G401.6 (cell line): Measurements from ENCODE around the gene CAMK2D.
"Not testable (repeated sequence)": the region's sequence is repeated elsewhere in the genome, so short reads cannot be mapped to it uniquely, and the experiment has no call there.

ENCODE experiments used
- FAIRE-seq: peaks from 2 replicates; lab custom pipeline; 2012; peaks lifted over from hg19 to GRCh38; lab: Jason Lieb, UNC

Gene CAMK2D

GRCh38 chr4:113730467-113731216, 30.9 kb downstream of the CAMK2D start:
- FAIRE-seq = no peak

- no peak for FAIRE-seq
These were observed 33.7 kb downstream of the CAMK2D start for GRCh38 chr4:113727802-113728201.

- no peak for FAIRE-seq
These were observed 35.6 kb downstream of the CAMK2D start for GRCh38 chr4:113725963-113726362.

GRCh38 chr4:113718252-113718651, 43.3 kb downstream of the CAMK2D start:
- no peak for FAIRE-seq

- FAIRE-seq = no peak
These were observed 49.5 kb downstream of the CAMK2D start for GRCh38 chr4:113711883-113712662.

- no peak for FAIRE-seq
These were observed 53.3 kb downstream of the CAMK2D start for GRCh38 chr4:113708250-113708649.

GRCh38 chr4:113707048-113707447, 54.5 kb downstream of the CAMK2D start:
- FAIRE-seq = no peak

GRCh38 chr4:113705097-113705496, 56.4 kb downstream of the CAMK2D start:
- FAIRE-seq = not testable (repeated sequence)

- FAIRE-seq = not testable (repeated sequence)
These were observed 58.9 kb downstream of the CAMK2D start for GRCh38 chr4:113702596-113702995.

GRCh38 chr4:113701169-113701568, 60.4 kb downstream of the CAMK2D start:
- no peak for FAIRE-seq

GRCh38 chr4:113700602-113701150, 60.9 kb downstream of the CAMK2D start:
- no peak for FAIRE-seq

GRCh38 chr4:113699772-113700171, 61.8 kb downstream of the CAMK2D start:
- peak; percentile 47 for FAIRE-seq

GRCh38 chr4:113697429-113697828, 64.1 kb downstream of the CAMK2D start:
- no peak for FAIRE-seq

- no peak for FAIRE-seq
These were observed 66.0 kb downstream of the CAMK2D start for GRCh38 chr4:113695328-113696169.

GRCh38 chr4:113694008-113694407, 67.5 kb downstream of the CAMK2D start:
- no peak for FAIRE-seq

GRCh38 chr4:113692809-113693411, 68.6 kb downstream of the CAMK2D start:
- no peak for FAIRE-seq

GRCh38 chr4:113691676-113692075, 69.9 kb downstream of the CAMK2D start:
- FAIRE-seq = no peak

- no peak for FAIRE-seq
These were observed 72.1 kb downstream of the CAMK2D start for GRCh38 chr4:113689394-113689793.

GRCh38 chr4:113687067-113687718, 74.3 kb downstream of the CAMK2D start:
- FAIRE-seq = no peak

GRCh38 chr4:113685157-113685556, 76.4 kb downstream of the CAMK2D start:
- not testable (repeated sequence) for FAIRE-seq

- no peak for FAIRE-seq
These were observed 76.9 kb downstream of the CAMK2D start for GRCh38 chr4:113684534-113685091.
